GM12872 (cell line): ENCODE results near the gene PDGFRB.

Experiments used
- CTCF ChIP-seq: IDR thresholded peaks from 3 replicates; pipeline ENCODE4 v1.5.1; 2011; ENCODE audit warnings: low read depth, mild to moderate bottlenecking, low read length, moderate library complexity; ENCODE audit not compliant: insufficient read depth

The PDGFRB gene

DNA sequence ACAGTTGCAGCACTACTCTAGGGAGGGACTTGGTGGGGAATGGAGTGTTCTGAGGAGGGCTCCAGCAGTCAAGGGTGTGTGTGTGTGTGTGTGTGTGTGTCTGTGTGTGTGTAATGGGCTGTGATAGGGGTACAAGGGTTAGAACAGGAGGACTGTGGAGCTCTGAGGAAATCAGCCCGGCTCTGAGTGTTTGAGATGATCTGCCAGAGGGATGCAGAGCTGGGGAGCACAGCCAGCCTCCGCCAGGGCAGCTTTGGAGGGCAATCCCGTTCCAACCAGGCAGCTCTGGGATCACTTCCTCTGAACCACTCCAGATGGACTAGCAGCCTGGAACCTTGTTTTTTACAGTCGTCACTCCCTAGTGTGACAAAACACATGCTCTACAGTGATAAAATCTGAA, 31.3 kb upstream of the PDGFRB start:
- TF ChIP-seq CTCF: no peak

- TF ChIP-seq CTCF: no peak
Observed at GRCh38 chr5:150186137-150186536, 30.5 kb upstream of the PDGFRB start.

- TF ChIP-seq CTCF: no peak
Observed at GRCh38 chr5:150184990-150185912, 29.6 kb upstream of the PDGFRB start.

DNA sequence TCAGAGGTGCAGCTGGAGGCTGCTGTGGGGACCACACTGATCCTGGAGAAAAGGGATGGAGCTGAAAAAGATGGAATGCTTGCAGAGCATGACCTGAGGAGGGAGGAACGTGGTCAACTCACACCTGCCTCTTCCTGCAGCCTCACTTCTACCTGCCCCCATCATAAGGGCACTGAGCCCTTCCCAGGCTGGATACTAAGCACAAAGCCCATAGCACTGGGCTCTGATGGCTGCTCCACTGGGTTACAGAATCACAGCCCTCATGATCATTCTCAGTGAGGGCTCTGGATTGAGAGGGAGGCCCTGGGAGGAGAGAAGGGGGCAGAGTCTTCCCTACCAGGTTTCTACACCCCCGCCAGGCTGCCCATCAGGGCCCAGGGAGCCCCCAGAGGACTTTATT, 28.4 kb upstream of the PDGFRB start:
- no peak for TF ChIP-seq CTCF

GRCh38 chr5:150183436-150183835, 27.8 kb upstream of the PDGFRB start:
- no peak for TF ChIP-seq CTCF

GRCh38 chr5:150182774-150183173, 27.1 kb upstream of the PDGFRB start:
- TF ChIP-seq CTCF: no peak

DNA sequence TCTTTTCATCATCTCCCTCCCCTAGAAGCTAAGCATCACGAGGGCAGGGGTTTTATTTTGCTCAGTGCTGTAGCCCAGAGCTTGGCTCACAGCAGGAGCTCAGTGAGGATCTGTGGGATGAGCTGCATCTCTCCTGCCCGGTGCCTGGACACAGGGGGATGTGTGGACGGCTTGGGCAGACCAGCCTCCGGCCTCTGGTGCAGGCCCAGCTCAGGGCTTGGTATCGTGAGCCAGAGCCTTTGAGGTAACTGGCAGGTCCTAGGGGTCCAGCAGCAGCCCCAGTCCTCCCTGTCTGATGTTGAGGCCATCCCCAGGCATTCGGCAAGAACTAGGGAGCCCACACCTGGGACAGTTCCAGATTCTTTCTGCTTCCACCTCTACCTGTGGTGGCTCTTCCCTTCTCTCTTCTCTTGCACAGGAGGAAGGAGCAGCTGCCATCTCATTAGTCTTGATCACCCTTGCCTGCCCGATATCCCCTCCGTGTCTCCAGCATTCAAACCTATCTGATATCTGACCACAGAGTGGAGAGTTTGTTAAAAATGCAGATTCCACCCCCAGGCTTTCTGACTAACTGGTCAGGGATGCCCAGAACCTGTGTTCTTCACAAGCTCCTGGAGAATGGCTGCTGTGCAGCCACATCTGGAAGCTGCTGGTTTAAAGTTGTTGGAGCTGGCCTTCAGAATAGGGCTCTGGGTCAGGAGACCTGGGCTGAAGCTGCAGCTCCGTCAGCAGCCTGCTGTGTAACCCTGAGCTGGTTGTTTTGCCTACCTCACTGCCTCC, 26.3 kb upstream of the PDGFRB start:
- TF ChIP-seq CTCF: no peak
